HG02610 (cell line): ENCODE results near the gene CCDC81.
"Not testable (repeated sequence)": the region's sequence is repeated elsewhere in the genome, so short reads cannot be mapped to it uniquely, and the experiment has no call there.

ENCODE experiments used
- ATAC-seq: cut with Tn5 transposase; IDR thresholded peaks from one replicate; pipeline ENCODE4 v1.9.1; 2021; ENCODE audit warnings: mild to moderate bottlenecking, moderate library complexity; ENCODE audit not compliant: unreplicated experiment

Gene CCDC81

DNA sequence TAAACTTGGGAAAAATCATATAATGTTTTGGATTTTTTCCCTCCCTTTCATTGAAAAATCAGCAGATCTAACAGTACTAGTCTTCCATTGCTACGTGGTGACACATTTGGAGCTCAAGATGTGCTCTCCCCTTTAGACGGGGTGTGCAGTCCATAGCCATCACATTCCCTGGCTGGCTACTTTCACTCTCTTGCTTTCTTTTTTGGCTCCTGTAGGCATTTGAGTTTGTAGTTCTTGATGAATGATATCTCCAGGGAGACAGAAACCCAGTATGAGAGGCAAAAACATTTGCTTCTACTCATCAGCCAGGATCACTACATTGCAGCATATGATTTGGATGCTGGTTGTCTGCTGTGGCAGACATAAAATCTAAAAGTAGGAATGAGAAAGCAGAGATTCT is 12.1 kb downstream of the CCDC81 start:
- no peak for ATAC-seq

DNA sequence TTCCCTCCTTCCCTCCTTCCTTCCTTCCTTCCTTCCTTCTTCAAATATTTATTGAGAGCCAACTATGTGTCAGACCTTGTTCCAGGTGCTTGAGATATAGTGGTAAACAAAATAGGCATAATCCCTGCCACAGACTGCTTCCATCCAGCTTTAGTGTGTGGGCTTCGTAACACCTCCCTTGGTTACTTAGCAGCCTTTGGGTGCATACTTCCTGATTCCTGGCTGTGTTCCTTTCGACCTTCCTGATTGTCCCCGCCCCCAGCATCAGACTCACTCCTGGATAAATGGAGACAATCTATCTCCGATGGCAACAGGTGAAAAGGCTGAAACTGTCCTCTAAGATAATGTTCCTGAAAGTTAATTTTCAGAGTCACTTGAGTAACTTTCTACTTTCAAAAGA is 13.5 kb downstream of the CCDC81 start:
- no peak for ATAC-seq

DNA sequence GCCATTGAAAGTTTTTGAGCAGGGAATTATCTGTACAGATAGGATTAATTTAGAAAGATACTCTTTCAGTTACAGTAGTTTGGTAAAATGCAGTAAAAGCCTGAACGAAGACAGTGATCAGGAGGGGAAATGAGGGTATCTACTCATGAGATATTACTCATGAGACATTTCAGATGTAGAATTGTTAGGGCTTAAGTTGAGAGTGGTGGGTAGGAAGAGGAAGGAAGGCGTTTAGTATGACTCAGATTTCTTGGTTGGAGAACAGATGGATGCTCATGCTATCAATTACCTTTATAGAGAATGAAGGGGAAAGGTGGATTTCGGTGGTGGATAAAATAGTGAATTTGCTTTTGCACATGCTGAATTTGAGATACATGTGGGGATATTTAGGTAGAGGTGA is 15.8 kb downstream of the CCDC81 start:
- no peak for ATAC-seq

DNA sequence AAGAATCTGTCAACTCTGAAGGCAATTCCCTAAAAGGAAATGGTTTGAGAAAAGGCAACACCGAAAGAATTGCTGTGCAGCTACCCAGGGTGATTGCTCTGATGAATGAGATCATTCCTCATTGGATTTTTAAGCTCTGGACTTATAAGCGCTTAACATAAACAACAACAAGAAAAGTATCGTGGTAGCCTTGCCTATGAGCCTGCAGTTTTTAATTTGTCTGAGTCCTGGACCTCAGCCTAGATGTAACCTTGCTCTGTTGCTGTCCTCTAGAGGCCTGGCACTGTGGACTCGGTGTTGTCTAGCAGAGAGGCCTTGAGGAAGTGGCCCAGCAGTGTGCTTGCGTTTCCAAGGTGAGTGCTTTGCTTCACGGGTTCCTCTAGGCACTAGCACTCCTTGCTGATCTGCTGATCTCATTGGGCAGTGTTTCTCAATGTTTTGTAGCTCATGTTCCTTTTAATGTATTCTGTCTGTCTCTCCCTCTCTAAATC is 20.4 kb downstream of the CCDC81 start:
- ATAC-seq, result no peak

DNA sequence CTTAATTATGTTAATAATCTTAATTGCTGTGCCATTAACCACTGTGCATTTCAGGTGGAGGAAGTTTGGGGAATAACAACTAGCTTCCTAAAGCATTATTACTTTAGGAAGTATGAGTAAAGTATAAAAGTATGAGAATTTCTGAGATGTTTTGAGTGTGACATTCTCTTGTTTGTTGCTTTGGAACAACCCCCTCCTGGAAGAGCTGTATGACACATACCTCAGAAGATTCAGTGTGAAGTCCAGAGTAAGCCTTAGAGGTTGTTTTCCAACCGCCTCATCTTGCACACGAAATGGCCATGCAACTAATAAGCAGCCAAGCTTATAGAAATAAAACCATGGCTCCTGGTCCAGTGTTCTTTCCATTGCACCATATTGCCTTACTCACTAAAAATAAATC is 21.7 kb downstream of the CCDC81 start:
- ATAC-seq, result no peak

DNA sequence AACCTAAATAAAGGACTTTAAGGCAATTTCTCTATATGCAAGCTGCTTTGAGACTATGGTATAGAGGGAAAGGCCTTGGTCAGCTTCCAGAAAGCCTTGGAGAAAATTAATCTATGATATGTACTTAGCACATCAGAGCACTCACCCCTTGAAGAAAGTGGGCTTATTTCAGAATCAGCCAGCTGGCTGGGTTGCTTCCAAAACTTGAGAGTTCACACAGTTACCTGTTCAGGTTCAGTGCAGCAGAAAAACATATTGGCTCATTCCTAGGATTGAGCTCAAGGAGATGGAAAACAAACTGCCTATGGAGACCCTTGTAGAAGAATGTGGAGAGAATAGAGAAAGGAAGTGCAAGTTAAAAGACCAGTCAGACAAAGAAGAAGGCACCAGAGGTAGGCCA is 22.7 kb downstream of the CCDC81 start:
- no peak for ATAC-seq

DNA sequence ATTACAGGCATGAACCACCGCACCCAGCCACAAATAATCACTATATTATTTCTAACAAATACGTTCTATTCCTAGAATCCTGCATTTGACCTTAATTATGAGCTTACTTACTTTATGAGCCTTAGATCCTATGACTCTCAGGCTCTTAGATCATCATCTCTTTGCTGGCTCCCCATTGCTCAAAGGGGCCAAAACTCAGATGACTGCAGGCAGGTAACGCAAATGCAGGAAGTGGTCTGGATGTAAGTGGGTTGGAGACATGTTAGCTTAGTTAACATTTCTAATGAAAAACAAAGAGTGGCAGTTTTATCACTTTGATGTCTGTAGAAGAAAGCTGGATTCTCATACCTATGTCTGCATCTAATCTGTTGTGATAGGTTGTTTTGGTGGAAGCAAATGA is 23.4 kb downstream of the CCDC81 start:
- ATAC-seq, result no peak

DNA sequence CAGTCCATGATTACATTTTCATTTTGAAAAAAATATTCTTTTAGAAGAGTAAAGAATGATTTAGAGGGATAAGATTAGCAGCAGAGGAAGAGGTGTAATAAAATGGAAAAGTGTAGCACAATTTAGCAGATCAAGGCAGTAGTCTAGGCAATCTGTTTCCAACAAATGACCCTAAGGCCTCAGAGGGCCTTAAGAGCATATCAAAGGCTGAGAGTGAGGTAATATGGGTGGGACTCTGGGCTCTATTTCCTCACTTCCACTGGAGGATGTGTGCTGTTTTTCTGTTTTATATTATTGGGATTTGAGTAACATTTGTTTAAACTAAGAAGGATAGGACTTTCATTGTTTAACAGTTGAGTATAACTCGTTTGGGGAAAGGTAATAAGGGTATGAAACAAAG is 28.8 kb downstream of the CCDC81 start:
- ATAC-seq, result no peak

DNA sequence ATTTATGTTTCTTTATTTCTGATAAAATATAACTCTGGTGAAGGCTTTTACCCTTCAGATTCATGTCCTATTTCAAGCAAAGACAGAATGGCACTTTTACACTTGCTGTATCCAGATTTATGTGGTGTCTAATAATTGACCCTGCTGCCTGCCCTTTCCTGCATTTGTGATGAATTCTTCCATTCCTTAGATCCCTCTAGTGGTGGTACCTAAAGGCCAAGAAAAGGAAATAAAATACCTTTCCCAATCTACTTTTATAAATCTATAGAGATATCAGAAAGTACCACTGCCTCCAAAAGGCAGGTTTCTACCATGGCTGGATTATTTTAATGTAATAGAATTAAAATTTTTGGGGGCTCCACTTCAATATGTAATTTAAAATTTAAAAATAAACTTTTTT is 34.2 kb downstream of the CCDC81 start:
- no peak for ATAC-seq

DNA sequence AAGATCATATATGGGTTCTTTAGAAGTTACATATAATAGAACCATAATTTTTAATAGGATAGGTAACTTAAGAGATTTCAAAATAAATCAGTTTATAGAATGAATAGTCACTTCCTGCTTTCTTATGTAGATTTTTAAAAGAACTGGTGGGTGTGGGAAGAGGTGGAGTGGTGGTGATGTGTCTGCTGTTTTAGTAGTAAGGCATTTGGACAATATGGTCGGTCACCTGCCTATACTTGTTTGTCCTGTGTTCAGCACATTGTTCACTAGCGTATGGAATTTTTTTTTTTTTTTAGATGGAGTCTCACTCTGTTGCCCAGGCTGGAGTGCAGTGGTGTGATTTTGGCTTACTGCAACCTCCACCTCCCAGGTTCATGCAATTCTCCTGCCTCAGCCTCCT is 39.3 kb downstream of the CCDC81 start:
- ATAC-seq, result no peak

DNA sequence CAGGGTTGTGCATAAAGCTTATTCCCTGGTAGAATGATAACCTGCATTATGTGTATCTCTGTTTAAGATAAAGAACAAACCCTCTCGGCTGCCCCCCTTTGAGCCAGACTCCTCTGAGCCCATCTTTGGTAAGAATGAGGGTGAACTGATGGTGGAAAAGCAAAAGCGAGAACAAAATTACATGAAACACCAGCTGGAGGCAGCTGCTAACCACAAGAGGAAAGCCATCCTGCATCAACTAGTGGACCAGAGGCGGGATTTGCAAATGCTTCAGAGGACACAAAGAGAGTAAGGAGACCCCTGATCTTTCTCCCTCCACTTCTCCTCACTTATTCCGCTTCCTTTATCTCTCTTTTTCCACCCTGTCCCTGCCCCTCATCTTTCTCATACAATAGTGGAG is 40.3 kb downstream of the CCDC81 start:
- no peak for ATAC-seq

DNA sequence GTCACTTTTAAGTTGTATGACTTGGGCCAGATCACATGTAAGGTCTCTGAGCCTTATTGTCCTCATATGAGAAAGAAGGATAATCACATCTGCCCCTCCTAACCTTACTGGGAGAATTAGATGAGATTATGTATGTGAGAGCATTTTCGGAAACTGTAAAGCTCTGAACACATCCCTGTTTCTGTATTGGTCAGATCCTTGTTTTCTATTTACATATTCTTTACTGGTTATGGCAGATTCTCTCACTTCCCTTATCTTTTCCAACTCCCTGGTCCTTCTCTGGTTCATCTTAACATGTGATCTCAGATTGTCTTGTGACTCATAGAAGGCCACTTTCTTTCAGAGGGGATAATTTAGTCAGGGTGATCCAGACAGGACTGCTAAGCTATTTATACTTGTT is 41.8 kb downstream of the CCDC81 start:
- no peak for ATAC-seq

DNA sequence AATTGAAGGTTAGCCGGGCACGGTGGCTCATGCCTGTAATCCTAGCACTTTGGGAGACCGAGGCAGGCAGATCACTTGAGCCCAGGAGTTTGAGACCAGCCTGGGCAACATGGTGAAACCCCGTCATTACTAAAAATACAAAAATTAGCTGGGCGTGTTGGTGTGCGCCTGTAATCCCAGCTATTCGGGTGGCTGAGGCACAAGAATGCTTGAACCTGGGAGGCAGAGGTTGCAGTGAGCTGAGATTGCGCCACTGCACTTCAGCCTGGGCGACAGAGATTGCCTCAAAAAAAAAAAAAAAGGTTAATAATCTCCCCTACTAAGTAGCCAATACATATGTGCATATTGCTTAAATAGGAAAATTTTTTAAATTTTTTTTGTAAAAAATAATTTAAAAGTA is 42.3 kb downstream of the CCDC81 start:
- ATAC-seq, result not testable (repeated sequence)

DNA sequence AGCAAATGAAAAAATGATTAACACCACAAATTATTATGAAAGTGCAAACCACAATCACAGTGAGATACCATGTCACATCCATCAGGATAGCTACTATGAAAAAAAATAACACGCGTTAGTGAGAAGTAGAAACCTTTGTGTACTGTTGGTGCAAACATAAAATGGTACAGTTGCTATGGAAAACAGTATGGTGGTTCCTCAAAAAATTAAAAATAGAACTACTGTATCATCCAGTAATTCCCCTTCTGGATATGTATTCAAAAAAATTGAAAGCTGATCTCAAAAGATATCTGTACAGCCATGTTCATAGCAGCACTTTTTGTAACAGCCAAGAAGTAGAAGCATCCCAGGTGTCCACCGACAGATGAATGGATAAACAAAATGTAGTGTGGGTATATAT is 43.4 kb downstream of the CCDC81 start:
- no peak for ATAC-seq

DNA sequence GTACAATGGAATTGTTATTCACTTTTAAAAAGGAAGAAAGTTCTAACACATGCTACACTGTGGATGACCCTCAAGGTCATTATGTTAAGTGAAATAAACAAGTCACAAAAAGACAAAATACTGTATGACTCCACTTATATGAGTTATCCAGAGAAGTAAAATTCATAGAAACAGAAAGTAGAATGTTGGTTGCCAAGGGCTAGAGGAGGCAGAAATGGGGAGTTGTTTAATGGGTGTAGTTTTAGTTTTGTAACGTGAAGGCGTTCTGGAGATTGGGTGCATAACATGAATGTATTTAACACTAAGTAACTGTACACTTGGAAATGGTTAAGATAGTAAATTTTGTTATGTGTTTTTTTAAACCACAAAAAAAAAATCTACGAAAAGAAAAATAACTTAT is 43.8 kb downstream of the CCDC81 start:
- ATAC-seq, result no peak

DNA sequence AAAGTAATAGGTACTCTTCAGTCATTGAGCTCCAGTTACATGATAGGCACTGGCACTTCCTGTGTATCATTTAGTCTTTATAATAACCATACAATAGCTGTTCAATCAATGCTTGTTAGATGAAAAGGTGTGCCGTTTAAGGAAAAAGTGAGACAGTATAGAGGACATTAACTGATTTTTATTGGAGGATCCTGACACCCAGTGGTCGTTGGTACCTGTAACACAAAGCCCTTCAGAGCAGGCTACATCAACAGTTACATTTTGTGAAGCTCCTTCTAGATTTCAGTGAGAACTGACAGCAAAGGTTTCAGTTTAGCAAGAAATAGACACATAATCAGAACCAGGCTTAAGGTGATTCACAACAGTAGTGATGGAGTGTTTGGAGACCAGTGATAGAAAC is 44.2 kb downstream of the CCDC81 start:
- ATAC-seq, result no peak

DNA sequence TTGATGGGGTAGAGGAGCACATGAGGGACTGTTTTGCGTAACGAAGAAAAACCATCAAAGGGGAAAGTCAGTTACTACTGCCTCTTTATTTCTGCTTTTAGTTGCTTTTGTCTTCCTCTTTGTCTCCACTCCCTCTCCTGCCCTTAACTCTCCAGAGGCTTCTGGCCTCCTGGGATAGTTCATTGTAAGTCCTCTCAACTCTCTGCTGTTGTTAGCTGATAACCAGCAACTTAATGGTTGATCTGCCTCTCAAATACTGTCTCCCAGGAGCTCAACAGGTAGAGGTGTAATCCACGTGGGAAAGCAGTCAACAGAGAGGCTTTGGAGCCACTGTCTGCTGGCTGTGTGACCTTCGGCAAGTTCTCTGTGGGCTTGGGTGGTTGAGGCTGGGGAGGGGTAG is 47.3 kb downstream of the CCDC81 start:
- ATAC-seq, result no peak

DNA sequence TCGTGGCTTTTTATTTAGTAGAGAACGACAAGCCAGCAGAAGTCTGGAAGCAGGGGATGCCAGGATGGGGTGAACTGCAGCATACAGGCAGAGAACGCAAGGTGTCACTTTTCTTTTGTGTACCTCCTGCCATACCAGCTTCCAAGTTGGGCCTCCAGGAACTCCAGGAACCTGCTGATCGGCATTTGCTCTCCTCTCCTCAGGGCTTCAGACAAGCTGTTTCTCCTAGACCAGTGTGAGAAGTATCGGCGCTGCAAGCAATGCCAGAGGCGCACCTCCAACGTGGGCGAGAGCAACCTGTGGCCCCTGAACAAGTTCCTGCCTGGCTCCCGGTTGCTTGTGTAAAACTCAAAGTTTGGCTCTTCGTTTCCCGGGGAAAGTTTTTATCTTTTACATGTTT is 47.7 kb downstream of the CCDC81 start:
- no peak for ATAC-seq

DNA sequence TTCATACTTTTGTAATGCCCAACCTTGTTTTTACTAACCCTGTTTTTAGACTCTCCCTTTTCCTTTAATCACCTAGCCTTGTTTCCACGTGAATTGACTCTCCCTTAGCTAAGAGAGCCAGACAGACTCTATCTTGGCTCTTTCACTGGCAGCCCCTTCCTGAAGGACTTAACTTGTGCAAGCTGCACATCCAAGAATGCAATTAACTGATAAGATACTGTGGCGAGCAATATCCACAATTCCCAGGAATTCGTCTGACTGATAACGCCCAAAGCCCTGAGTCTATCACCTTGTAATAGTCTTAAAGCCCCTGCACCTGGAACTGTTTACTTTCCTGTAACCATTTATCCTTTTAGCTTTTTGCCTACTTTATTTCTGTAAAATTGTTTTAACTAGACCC is 48.8 kb downstream of the CCDC81 start:
- not testable (repeated sequence) for ATAC-seq

DNA sequence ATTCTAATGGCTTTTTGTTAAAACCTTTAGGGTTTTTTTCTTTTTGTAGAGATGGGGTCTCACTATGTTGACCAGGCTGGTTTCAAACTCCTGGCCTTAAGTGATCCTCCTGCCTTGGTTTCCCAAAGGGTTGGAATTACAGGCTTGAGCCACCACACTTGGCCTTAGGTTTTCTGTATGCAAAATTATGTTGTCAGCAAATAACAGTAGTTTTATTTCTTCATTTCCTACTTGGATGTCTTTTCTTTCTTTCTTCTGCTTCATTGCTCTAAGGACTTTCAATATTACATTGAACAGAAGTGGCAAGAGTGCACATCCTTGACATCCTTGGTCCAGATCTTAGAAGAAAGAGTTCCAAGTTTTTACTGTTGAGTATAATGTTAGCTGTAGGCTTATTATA is 52.8 kb downstream of the CCDC81 start:
- ATAC-seq, result no peak

DNA sequence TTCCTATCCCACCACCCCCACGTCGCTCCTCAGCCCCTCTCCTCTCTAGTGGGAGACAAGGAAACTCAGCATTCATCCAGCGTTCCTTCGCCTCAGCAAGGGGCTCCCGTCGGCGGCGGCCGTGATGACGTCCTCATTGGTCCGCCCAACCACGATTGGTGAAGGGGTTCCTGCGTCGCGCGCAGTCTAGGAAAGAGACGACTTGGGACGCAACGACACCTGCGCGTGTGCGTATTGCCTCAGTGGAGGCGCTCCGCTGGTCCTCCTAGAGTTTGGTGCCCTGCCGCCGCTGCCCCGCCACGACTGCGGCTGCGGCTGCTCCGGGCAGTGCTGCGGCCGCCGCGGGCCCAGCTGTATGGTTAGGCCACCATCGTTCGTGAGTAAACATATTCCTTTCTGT is 56.6 kb downstream of the CCDC81 start:
- ATAC-seq, result no peak

DNA sequence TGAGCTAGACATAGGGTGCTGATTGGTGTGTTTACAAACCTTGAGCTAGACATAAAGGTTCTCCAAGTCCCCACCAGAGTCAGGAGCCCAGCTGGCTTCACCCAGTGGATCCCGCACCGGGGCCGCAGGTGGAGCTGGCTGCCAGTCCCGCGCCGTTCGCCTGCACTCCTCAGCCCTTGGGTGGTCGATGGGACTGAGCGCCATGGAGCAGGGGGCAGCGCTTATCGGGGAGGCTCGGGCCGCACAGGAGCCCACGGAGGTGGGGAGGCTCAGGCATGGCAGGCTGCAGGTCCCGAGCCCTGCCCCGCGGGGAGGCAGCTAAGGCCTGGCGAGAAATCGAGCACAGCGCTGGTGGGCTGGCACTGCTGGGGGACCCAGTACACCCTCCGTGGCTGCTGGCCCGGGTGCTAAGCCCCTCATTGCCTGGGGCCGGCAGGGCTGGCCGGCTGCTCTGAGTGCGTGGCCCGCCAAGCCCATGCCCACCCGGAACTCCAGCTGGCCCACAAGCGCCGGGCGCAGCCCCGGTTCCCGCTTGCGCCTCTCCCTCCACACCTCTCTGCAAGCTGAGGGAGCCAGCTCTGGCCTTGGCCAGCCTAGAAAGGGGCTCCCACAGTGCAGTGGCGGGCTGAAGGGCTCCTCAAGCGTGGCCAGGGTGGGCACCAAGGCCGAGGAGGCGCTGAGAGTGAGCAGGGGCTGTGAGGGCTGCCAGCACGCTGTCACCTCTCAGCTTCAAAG is 58.8 kb downstream of the CCDC81 start:
- not testable (repeated sequence) for ATAC-seq

DNA sequence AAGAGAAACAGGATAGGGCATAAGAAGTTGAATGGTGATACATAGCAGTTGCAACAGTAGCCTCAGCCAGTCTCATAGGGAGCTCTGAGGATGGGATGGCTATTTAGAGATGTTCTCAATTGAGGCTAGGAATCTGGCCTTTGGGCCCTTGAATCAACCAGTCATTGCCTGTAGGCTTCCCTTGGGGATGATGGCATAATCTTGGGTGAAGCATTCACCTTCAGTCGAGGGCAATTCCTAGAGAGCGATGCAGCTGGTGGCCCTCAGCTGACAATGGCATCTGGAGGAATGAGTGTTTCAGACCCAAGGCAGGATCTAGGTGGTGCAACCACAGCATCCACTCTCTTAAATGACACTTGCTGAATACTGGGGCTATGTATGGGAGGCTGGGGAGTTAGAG is 61.0 kb downstream of the CCDC81 start:
- no peak for ATAC-seq
